GM19324 (cell line): ENCODE data around the gene VSTM1.

Experiments used
- ATAC-seq: cut with Tn5 transposase; IDR thresholded peaks from one replicate; pipeline ENCODE4 v1.9.1; 2021; ENCODE audit warnings: mild to moderate bottlenecking, moderate library complexity; ENCODE audit not compliant: unreplicated experiment, low FRiP score

Gene VSTM1

DNA sequence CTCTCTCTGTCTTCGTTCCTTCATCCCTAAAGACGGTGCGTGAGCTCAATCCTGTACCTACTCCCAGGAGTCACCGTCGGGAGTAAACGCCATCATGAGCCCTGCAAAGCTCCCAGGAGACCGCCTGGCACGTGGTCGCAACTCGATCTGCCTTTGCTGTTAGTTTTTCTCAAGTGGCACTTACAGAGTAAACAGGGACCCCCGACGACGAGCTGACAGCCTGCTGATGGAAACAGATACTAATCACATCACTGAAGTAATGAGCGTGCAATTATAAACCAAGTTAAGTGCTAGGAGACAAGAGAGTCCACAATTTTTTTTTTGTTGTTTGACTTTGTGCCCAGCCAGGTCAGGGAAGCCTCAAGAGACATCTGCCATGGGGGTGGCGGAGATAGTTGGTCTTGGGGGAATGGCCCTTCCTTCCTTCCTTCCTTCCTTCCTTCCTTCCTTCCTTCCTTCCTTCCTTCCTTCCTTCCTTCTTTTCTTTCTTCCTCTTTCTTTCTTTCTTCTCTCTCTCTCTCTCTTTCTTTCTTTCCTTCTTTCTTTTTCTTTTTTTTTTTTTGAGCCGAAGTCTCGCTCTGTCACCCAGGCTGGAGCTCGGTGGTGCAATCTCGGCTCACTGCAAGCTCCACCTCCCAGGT is 48.7 kb downstream of the VSTM1 start:
- no peak for ATAC-seq

DNA sequence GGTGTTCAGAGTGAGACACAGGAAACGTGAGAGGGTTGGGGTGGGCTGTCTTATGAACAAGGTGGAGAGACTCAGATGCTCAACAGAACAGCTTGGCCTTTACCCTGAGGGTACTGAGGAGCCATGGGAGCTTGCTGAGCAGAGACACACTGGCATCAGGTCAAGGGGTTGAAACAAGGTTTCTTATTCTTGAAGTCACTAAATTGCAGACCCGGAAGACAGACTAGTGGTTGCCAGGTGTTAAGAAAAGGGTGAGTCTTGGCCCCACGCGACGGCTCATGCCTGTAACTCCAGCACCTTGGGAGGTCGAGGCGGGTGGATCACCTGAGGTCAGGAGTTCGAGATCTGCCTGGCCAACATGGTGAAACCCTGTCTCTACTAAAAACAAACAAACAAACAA is 49.8 kb downstream of the VSTM1 start:
- ATAC-seq, result no peak

DNA sequence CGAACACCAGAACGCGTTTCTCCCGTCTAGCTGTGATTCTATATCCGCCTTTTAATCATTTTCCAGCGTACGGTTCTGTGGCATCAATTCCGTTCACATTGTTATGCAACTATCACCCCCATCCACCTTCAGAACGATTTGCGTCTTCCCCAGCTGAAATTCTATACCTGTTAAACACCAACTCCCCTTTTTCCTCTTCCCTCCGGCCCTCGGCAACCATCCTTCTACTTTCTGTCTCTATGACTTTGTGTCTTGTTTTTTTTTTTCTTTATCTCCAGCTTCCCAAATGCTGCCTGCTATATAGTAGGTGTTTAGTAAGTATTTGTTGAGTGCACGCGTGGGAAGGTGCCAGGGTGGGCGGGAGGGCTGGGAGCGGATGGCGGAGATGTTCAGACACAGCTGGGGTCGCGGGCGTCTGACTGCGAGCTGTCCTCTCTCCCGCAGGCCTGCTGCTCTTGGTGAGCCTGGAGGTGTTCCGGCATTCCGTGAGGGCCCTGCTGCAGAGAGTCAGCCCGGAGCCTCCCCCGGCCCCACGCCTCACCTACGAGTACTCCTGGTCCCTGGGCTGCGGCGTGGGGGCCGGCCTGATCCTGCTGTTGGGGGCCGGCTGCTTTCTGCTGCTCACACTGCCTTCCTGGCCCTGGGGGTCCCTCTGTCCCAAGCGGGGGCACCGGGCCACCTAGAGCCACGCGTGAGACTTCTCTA is 52.0 kb downstream of the VSTM1 start:
- no peak for ATAC-seq

DNA sequence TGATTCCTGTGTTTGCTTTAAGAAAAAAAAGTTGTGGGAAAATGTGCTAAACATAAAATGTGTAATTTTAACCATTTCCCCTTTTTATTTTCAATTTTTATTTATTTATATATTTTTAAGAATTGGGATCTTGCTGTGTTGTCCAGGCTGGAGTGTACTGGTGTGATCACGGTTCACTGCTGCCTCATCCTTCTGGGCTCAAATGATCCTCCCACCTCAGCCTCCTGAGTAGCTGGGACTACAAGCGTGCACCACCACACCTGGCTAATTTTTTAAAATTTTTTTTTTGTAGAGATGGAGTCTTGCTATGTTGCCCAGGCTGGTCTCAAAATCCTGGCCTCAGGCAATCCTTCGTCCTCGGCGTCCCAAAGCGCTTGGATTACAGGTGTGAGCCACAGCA is 53.2 kb downstream of the VSTM1 start:
- ATAC-seq, result no peak

DNA sequence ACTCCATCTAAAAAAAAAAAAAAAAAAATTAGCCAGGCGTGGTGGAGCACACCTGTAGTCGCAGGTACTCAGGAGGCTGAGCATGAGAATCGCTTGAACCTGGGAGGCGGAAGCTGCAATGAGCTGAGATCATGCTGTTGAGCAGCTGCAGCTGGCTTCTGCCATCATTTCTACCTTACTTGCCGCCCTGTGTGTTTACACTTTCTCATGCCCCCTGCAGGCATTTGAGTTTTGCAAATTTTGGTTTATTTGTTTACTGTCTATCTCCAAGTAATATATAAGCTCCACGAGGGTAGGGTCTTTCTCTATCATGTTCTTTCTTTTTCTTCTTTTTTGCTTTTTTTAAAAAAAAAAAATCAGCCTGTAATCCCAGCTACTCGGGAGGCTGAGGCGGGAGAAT is 54.3 kb downstream of the VSTM1 start:
- no peak for ATAC-seq

GRCh38 chr19:54002495-54003315 is 61.0 kb downstream of the VSTM1 start:
- ATAC-seq, result no peak

DNA sequence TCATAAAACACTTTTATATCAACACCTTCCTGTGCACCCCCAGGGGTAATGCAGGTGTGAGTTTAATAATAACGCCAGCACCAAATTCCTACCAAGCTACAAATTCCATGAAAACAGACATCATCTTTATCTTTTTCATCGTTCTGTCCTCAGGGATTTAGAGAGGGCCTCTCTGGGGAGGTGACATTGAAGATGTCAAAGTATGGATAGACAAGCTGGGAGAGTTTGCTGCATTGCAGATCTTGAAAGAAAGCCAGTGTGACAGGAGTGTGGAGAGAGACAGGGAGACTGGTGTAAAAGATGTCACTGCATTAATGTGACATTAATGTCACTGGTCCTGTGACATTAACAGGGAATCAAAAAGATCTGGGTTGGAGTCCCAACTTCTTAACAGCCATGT is 62.2 kb downstream of the VSTM1 start:
- ATAC-seq, result no peak

GRCh38 chr19:53999694-54000093 is 64.0 kb downstream of the VSTM1 start:
- ATAC-seq, result no peak

GRCh38 chr19:53998223-53998622 is 65.5 kb downstream of the VSTM1 start:
- no peak for ATAC-seq

DNA sequence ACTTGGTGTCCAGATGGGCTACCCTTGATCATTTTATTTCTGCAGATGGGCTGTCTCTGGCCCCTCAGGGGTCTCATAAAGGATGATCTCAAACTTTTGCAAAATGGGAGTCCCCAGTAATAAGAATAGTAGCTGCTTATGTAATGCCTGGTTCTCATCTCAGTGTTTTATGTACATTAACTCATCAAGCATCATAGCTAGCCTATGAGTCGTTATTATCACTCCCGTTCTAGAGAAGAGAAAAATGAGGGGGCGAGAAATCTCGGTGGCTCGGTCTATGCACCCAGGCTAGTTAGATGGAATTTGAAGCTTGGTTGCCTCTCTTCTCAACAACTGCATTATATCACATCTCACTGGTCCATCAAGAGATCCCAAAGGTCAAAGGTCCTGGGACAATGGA is 68.9 kb downstream of the VSTM1 start:
- no peak for ATAC-seq

DNA sequence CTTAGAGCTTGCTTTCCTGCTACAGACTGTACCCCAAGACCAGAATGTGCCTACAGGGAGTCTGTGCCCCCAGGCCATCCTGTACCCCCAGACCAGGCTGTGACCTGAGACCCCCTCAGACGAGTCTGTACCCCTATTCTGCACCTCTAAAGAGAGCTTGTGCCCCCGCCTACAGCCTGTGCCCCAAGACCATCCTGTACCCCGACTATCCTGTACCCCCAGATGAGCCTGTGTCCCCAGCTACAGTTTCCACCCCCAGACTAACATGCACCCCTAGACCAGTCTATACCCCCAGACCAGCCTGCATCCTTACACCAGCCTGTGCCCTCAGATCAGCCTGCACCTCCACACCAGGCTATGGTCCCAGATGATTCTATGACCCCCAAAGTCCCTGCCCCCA is 70.2 kb downstream of the VSTM1 start:
- no peak for ATAC-seq

GRCh38 chr19:53992815-53993214 is 70.9 kb downstream of the VSTM1 start:
- ATAC-seq, result no peak

DNA sequence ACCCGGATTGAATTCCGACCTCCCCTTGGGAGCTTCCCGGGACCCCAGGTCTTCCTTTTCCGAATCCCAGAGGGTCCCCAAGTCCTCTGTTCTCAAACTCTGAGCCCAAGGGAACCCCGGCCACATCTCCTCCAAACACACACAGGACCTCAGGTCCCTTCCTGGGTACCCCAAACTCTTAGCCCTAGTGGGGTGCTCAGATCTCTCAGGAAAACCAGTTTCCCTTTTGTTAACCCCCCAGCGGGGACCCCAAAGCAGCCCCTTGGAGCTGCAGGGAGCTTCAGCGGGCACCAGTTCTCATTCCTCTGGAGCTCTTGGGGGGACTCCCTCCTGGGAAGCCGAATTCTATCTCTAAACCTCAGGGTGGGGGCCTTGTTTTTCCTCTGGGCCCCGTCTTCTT is 71.5 kb downstream of the VSTM1 start:
- no peak for ATAC-seq

- no peak for ATAC-seq
Observed at GRCh38 chr19:53991224-53992113, 72.2 kb downstream of the VSTM1 start, which contains the start of gene CACNG6. Gene CACNG6, plus strand, starts transcription at chr19:53991637. Its CDS starts 1,241 bp downstream, at chr19:53992878.
